CD14-positive monocyte (primary cell): ENCODE results near the gene ACSL1. TPM values are rescaled to one million over a fixed set of nuclear protein-coding genes. Genes with fewer than 3 reads are reported as not detected.

Source experiments
- DNase-seq, 3 donors: peaks; one replicate each; pipeline ENCODE4 v3.0.0-alpha.2; 2011 to 2022
- H2AFZ ChIP-seq: 2 replicates; pipeline ENCODE4 v1.6.0; 2012; ENCODE audit warnings: mild to moderate bottlenecking, low read depth, low read length, inconsistent platforms; ENCODE audit not compliant: insufficient read depth, poor library complexity, severe bottlenecking
- H3K27ac ChIP-seq, 2 donors: 1 replicate in 1 of 2; 2 replicates in 1 of 2; pipeline ENCODE4 v1.5.1; 2012 to 2013; ENCODE audit warnings: low read length in 2 of 2, control low read depth in 1 of 2, inconsistent platforms in 1 of 2, low read depth in 1 of 2, mild to moderate bottlenecking in 1 of 2
- H3K27me3 ChIP-seq, 2 donors: one replicate each; pipeline versions ENCODE4 v1.6.0 to v1.6.1; 2011 to 2013; ENCODE audit warnings: low read length in 2 of 2; ENCODE audit not compliant: control insufficient read depth in 2 of 2, insufficient read depth in 2 of 2
- H3K36me3 ChIP-seq, 2 donors: replicated peaks in 1 of 2; 1 replicate in 1 of 2; 2 replicates in 1 of 2; pipeline versions ENCODE4 v1.5.1 to v1.6.1; 2012 to 2013; ENCODE audit warnings: low read length in 2 of 2, control low read depth in 1 of 2, inconsistent platforms in 1 of 2, mild to moderate bottlenecking in 1 of 2; ENCODE audit not compliant: insufficient read depth in 2 of 2, control insufficient read depth in 1 of 2
- H3K4me1 ChIP-seq, 2 donors: 1 replicate in 1 of 2; 2 replicates in 1 of 2; pipeline versions ENCODE4 v1.5.1 to v1.6.1; 2012 to 2013; ENCODE audit warnings: low read length in 2 of 2, control low read depth in 1 of 2, inconsistent platforms in 1 of 2, mild to moderate bottlenecking in 1 of 2, moderate library complexity in 1 of 2; ENCODE audit not compliant: insufficient read depth in 2 of 2, control insufficient read depth in 1 of 2
- H3K4me2 ChIP-seq: replicated peaks from 2 replicates; pipeline ENCODE3; 2012; ENCODE audit warnings: low read length, moderate library complexity, mild to moderate bottlenecking; ENCODE audit not compliant: poor library complexity, severe bottlenecking; ENCODE audit errors: extremely low read depth
- H3K4me3 ChIP-seq, 3 experiments: fragments of 200-600 bp in 1 of 3; sonication (generic) in 1 of 3; replicated peaks in 1 of 3; 1 replicate in 2 of 3; 2 replicates in 1 of 3; pipeline ENCODE4 v1.5.1; 2011 to 2013; ENCODE audit warnings: low read length in 3 of 3, mild to moderate bottlenecking in 3 of 3, control low read depth in 2 of 3, low read depth in 2 of 3, inconsistent platforms in 1 of 3, moderate library complexity in 1 of 3
- H3K79me2 ChIP-seq: 2 replicates; pipeline ENCODE4 v1.6.0; 2012; ENCODE audit warnings: mild to moderate bottlenecking, control low read depth, inconsistent platforms, low read length, moderate library complexity; ENCODE audit not compliant: insufficient read depth
- H3K9ac ChIP-seq: 2 replicates; pipeline ENCODE4 v1.6.0; 2017; ENCODE audit warnings: low read length, mild to moderate bottlenecking; ENCODE audit not compliant: insufficient read depth, poor library complexity, severe bottlenecking
- H3K9me3 ChIP-seq, 2 donors: replicated peaks in 1 of 2; 1 replicate in 1 of 2; 2 replicates in 1 of 2; pipeline versions ENCODE4 v1.5.1 to v1.6.1; 2012 to 2013; ENCODE audit warnings: low read length in 2 of 2, control low read depth in 1 of 2; ENCODE audit not compliant: control insufficient read depth in 1 of 2, insufficient read depth in 1 of 2
- H4K20me1 ChIP-seq: 2 replicates; pipeline ENCODE4 v1.6.0; 2012; ENCODE audit warnings: mild to moderate bottlenecking, low read length, control low read depth, moderate library complexity; ENCODE audit not compliant: insufficient read depth
- H3K27ac Mint-ChIP-seq, 7 donors: one replicate each; pipeline ENCODE4 v1.8.0; 2020; ENCODE audit warnings: mild to moderate bottlenecking in 7 of 7, mixed read lengths in 7 of 7, moderate library complexity in 6 of 7, inconsistent platforms in 2 of 7
- H3K27me3 Mint-ChIP-seq, 3 donors: one replicate each; pipeline ENCODE4 v1.8.0; 2021 to 2022; ENCODE audit warnings: low read depth in 3 of 3, mild to moderate bottlenecking in 3 of 3, mixed read lengths in 3 of 3, moderate library complexity in 3 of 3, inconsistent platforms in 1 of 3
- H3K36me3 Mint-ChIP-seq, 2 donors: one replicate each; pipeline ENCODE4 v1.8.0; 2020; ENCODE audit warnings: mixed read lengths in 2 of 2, inconsistent platforms in 1 of 2, mild to moderate bottlenecking in 1 of 2
- H3K4me1 Mint-ChIP-seq: one replicate; pipeline ENCODE4 v1.8.0; 2020; ENCODE audit warnings: mild to moderate bottlenecking, mixed read lengths
- H3K4me3 Mint-ChIP-seq, 2 donors: one replicate each; pipeline ENCODE4 v1.8.0; 2020; ENCODE audit warnings: mild to moderate bottlenecking in 2 of 2, mixed read lengths in 2 of 2, moderate library complexity in 1 of 2
- H3K9me3 Mint-ChIP-seq, 7 donors: one replicate each; pipeline ENCODE4 v1.8.0; 2020 to 2022; ENCODE audit warnings: mixed read lengths in 7 of 7, mild to moderate bottlenecking in 6 of 7, moderate library complexity in 6 of 7, inconsistent platforms in 2 of 7
- CTCF ChIP-seq: fragments of 200-600 bp; IDR thresholded peaks from one replicate; pipeline ENCODE4 v1.8.0; 2022; ENCODE audit warnings: antibody characterized with exemption, mild to moderate bottlenecking
- whole genome bisulfite sequencing: methylation state at CpG from one replicate; pipeline ENCODE4 v1.1.5; 2013; ENCODE audit warnings: missing lambda C conversion rate; ENCODE audit not compliant: insufficient coverage; 5-methylcytosine and 5-hydroxymethylcytosine counted together
- intact Hi-C, 2 donors: fragments of 100-400 bp; cut with micrococcal nuclease; formaldehyde crosslinking; loops; one replicate each; pipeline versions ENCODE4 v1.15.0 to v1.15.1; 2023
- polyA plus RNA-seq, 3 donors: library from polyadenylated mRNA; depleted of rRNA in 1 of 3; unstranded in 2 of 3; stranded (reverse) in 1 of 3; fragments of 300-500 nt in 2 of 3; fragments of >200 nt in 1 of 3; fragmentation: Illumina TruSeq in 2 of 3; gene quantifications; 1 replicate in 2 of 3; 2 replicates in 1 of 3; pipeline ENCODE4 v1.2.3, GENCODE V29; 2012 to 2021

The ACSL1 gene
- polyA plus RNA-seq, 3 donors, result 72.4 to 115 (median 115) TPM

GRCh38 chr4:184747034-184747830, 78.5 kb downstream of the ACSL1 start:
- WGBS, result 57% methylated on average over 4 of the region's 4 CpGs
- Histone ChIP-seq H3K9me3 (no peaks in the 10 kb centered on the region), H3K4me3 (peak overlapping the region in 2 of 3 experiments; percentile 21 to 64), H3K4me2 (peak overlapping the region; percentile 80), H3K79me2 (no peaks in the 10 kb centered on the region), H4K20me1 (peaks cover 6% of the 10 kb centered on the region), H3K9ac (peak overlapping the region; percentile 6), H3K27me3 (no peaks in the 10 kb centered on the region), H2AFZ (peak overlapping the region; percentile 43), H3K4me1 (peaks cover 42 to 48% of the 10 kb centered on the region in 2 donors), H3K36me3 (peaks cover 0 to under 1% of the 10 kb centered on the region in 2 donors), H3K27ac (peak overlapping the region; percentile 74 to 80)
- no peak for DNase-seq
- H3K27me3 Mint-ChIP-seq, result peaks cover 0 to 5% (median 0%) of the 10 kb centered on the region in 3 donors
- peaks cover 0 to 2% (median 0%) of the 10 kb centered on the region in 7 donors for H3K9me3 Mint-ChIP-seq
- no peak for TF ChIP-seq CTCF
- H3K4me3 Mint-ChIP-seq, result peak overlapping the region in 1 of 2 donors; percentile 85
- intact Hi-C loops, result loop anchor here (10.0 kb wide), 3 partner anchors 58 to 258 kb away; partner anchors contain the start of gene ACSL1 (in 1 of the 2)
- H3K4me1 Mint-ChIP-seq, result peaks cover 60% of the 10 kb centered on the region
- H3K36me3 Mint-ChIP-seq, result peaks cover 0 to 4% of the 10 kb centered on the region in 2 donors
- H3K27ac Mint-ChIP-seq, result peak overlapping the region; percentile 84 to 94 (median 93)

DNA sequence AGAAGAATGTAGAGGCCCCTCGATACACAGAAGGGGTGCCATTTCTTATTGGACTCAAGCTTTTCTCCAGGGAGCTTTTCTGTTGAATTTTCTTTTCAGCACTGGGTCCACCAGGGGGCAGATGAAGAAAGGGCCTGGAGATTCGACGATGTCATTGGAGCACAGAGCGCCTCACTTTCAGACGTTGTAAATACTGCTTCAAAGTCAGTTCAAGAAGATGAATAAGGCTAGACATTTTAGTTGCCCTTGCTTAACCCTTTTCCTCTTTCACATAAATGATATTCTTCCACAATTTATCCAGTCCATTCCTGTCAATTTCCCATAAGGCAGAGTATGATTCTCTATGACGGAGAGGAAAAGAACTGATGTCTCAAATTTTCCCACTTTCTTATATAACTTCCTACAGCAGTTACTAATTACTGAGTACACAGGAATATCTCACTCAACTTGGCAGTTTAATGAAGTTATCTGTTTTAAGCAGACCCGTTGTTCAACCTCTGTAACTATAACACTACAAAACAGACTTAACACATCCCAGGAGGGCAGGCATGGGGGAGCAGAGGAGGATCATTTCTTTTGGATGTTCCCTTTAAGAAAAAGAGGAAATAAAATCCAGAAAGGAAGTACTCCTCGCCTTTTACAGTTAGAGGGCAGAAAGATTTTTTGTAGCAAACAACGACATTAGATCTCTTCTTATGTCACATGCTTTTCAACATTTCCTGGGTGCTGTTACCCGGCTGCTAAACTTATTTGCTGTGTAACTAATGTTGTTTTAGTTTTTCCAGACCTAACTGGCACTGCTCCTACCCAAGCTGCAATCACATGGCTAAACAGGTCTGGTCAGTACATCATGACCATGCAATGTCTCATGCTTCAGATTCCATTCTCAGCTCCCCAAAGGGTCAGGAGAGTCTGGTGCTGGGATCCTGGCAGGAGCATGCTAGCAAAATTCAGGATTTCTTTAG, 79.7 kb downstream of the ACSL1 start:
- peak overlapping the region; percentile 4 to 64 (median 21) for H3K4me3 ChIP-seq
- WGBS, result 3% methylated on average over 5 of the region's 10 CpGs
- Mint-ChIP-seq H3K4me1 (peaks cover 51% of the 10 kb centered on the region), H3K27ac (peak overlapping the region; percentile 84 to 94 (median 93)), H3K36me3 (no peaks in the 10 kb centered on the region), H3K9me3 (peaks cover 0 to 5% (median 0%) of the 10 kb centered on the region in 7 donors), H3K27me3 (peaks cover 0 to 4% (median 0%) of the 10 kb centered on the region in 3 donors), H3K4me3 (peak overlapping the region; percentile 34 to 85)
- H3K27ac ChIP-seq, result peak overlapping the region; percentile 74 to 80
- peaks cover 34 to 42% of the 10 kb centered on the region in 2 donors for H3K4me1 ChIP-seq
- H4K20me1 ChIP-seq, result no peaks in the 10 kb centered on the region
- no peaks in the 10 kb centered on the region for H3K36me3 ChIP-seq
- TF ChIP-seq CTCF, result peak; percentile 77
- no peak overlapping the region for H3K9ac ChIP-seq
- H3K27me3 ChIP-seq, result no peaks in the 10 kb centered on the region
- H3K79me2 ChIP-seq, result no peaks in the 10 kb centered on the region
- no peaks in the 10 kb centered on the region for H3K9me3 ChIP-seq
- intact Hi-C loops, result loop anchor here (10.0 kb wide), 3 partner anchors 59 to 259 kb away; partner anchors contain the start of gene ACSL1 (in 1 of the 2)
- peak; percentile 60 to 64 (median 62) for DNase-seq
- H2AFZ ChIP-seq, result peak overlapping the region; percentile 43
- peak overlapping the region; percentile 80 for H3K4me2 ChIP-seq
